NK-92 treated with Interleukin-12 subunit alpha and Interleukin-12 subunit beta, amount 100 ng/mL, for 24 hours (cell line): ENCODE data around the gene RUNX2.

Source experiments
- DNase-seq: peaks from one replicate; lab custom pipeline; 2025; lab: John Stamatoyannopoulos, UW

The RUNX2 gene

GRCh38 chr6:45589367-45589766 lies 261.2 kb downstream of the RUNX2 start:
- no peak for DNase-seq

GRCh38 chr6:45590226-45590625 lies 262.1 kb downstream of the RUNX2 start:
- DNase-seq = no peak

GRCh38 chr6:45590696-45591184 lies 262.6 kb downstream of the RUNX2 start:
- DNase-seq = no peak

- DNase-seq = no peak
Observed at GRCh38 chr6:45591306-45591705, 263.2 kb downstream of the RUNX2 start.

GRCh38 chr6:45591890-45592289 lies 263.8 kb downstream of the RUNX2 start:
- no peak for DNase-seq

- DNase-seq = no peak
Observed at GRCh38 chr6:45592991-45593390, 264.9 kb downstream of the RUNX2 start.

GRCh38 chr6:45595010-45595851 lies 267.1 kb downstream of the RUNX2 start:
- no peak for DNase-seq

GRCh38 chr6:45597424-45597823 lies 269.3 kb downstream of the RUNX2 start:
- no peak for DNase-seq

GRCh38 chr6:45599053-45599452 lies 270.9 kb downstream of the RUNX2 start:
- DNase-seq = no peak

GRCh38 chr6:45605971-45606370 lies 277.8 kb downstream of the RUNX2 start:
- DNase-seq = no peak

GRCh38 chr6:45606831-45607400 lies 278.8 kb downstream of the RUNX2 start:
- DNase-seq = no peak

GRCh38 chr6:45607798-45608197 lies 279.7 kb downstream of the RUNX2 start:
- DNase-seq = no peak

GRCh38 chr6:45608252-45608913 lies 280.3 kb downstream of the RUNX2 start:
- DNase-seq = no peak

- no peak for DNase-seq
Observed at GRCh38 chr6:45609141-45609638, 281.1 kb downstream of the RUNX2 start.

- no peak for DNase-seq
Observed at GRCh38 chr6:45610374-45610773, 282.2 kb downstream of the RUNX2 start.

GRCh38 chr6:45610832-45611231 lies 282.7 kb downstream of the RUNX2 start:
- DNase-seq = no peak

- DNase-seq = no peak
Observed at GRCh38 chr6:45611491-45611890, 283.4 kb downstream of the RUNX2 start.

- no peak for DNase-seq
Observed at GRCh38 chr6:45613656-45614055, 285.5 kb downstream of the RUNX2 start.

- DNase-seq = no peak
Observed at GRCh38 chr6:45614488-45615285, 286.6 kb downstream of the RUNX2 start.

GRCh38 chr6:45616209-45616608 lies 288.1 kb downstream of the RUNX2 start:
- DNase-seq = no peak

- DNase-seq = no peak
Observed at GRCh38 chr6:45617441-45617840, 289.3 kb downstream of the RUNX2 start.

- DNase-seq = no peak
Observed at GRCh38 chr6:45618259-45618658, 290.1 kb downstream of the RUNX2 start.
